ENCODE results near the gene KCND2. TPM values are rescaled to one million over a fixed set of nuclear protein-coding genes. Genes with fewer than 3 reads are reported as not detected.

Gene KCND2
- total RNA-seq, 1 donor from 2014 or later = 2.9 TPM

GRCh38 chr7:120344276-120344675 is 71.3 kb downstream of the KCND2 start:
- Histone ChIP-seq H3K4me2 (no peak overlapping the region), H3K36me3 (no peaks in the 10 kb centered on the region), H3K27ac (no peak overlapping the region), H3K4me1 (no peaks in the 10 kb centered on the region), H3K9ac (no peak overlapping the region), H3F3A (ENCODE audit: low read depth) (no peaks in the 10 kb centered on the region), H2AFZ (replicated peaks) (no peak overlapping the region), H4K20me1 (ENCODE audit: low read depth) (no peaks in the 10 kb centered on the region), H3K79me2 (ENCODE audit: low read depth) (no peaks in the 10 kb centered on the region), H3K9me3 (ENCODE audit: low read depth) (no peaks in the 10 kb centered on the region), H3K27me3 (no peaks in the 10 kb centered on the region), H3K4me3 (no peak overlapping the region)
- H3K36me3 Mint-ChIP-seq = no peaks in the 10 kb centered on the region
- H3K27ac Mint-ChIP-seq = no peak overlapping the region
- no peak overlapping the region for H3K4me3 Mint-ChIP-seq
- DNase-seq (ENCODE audit: low spot score) = no peak
- TF ChIP-seq EZH2 (IDR thresholded peaks at IDR 0.05) (no peak), EZH2phosphoT487 (IDR thresholded peaks at IDR 0.05) (no peak)
- TF ChIP-seq, protein P1, sequence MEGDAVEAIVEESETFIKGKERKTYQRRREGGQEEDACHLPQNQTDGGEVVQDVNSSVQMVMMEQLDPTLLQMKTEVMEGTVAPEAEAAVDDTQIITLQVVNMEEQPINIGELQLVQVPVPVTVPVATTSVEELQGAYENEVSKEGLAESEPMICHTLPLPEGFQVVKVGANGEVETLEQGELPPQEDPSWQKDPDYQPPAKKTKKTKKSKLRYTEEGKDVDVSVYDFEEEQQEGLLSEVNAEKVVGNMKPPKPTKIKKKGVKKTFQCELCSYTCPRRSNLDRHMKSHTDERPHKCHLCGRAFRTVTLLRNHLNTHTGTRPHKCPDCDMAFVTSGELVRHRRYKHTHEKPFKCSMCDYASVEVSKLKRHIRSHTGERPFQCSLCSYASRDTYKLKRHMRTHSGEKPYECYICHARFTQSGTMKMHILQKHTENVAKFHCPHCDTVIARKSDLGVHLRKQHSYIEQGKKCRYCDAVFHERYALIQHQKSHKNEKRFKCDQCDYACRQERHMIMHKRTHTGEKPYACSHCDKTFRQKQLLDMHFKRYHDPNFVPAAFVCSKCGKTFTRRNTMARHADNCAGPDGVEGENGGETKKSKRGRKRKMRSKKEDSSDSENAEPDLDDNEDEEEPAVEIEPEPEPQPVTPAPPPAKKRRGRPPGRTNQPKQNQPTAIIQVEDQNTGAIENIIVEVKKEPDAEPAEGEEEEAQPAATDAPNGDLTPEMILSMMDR (IDR thresholded peaks at IDR 0.05) = no peak
- no peaks in the 10 kb centered on the region for H3K4me1 Mint-ChIP-seq
- H3K9me3 Mint-ChIP-seq = no peaks in the 10 kb centered on the region
- no peaks in the 10 kb centered on the region for H3K27me3 Mint-ChIP-seq (ENCODE audit: insufficient read depth, low read depth)

DNA sequence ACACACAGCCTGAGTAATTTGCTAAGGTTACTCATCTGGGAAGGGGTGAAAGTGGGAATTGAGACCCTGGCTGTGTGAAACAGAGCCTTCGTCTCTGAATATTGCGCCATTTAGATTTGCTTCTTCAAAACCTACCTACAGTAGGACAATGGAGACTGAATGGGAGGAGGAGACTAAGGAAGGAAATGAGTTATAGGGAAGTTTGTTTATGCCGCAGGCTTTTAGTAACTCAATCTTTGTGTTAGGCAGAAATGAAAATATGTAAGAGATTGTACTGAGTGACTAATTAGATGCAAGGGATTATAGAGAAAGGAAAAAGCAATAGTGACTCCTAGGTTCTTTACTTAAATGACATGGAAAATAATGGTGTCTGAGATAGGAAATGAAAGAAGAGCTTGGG is 80.2 kb downstream of the KCND2 start:
- H3K4me1 ChIP-seq = no peaks in the 10 kb centered on the region
- Mint-ChIP-seq H3K36me3 (no peaks in the 10 kb centered on the region), H3K27ac (no peak overlapping the region), H3K4me3 (no peak overlapping the region), H3K27me3 (ENCODE audit: insufficient read depth, low read depth) (no peaks in the 10 kb centered on the region), H3K4me1 (peaks cover 4% of the 10 kb centered on the region), H3K9me3 (no peaks in the 10 kb centered on the region)
- no peaks in the 10 kb centered on the region for H4K20me1 ChIP-seq (ENCODE audit: low read depth)
- H3K36me3 ChIP-seq = no peaks in the 10 kb centered on the region
- DNase-seq (ENCODE audit: low spot score) = no peak
- H3K27me3 ChIP-seq = no peaks in the 10 kb centered on the region
- no peaks in the 10 kb centered on the region for H3F3A ChIP-seq (ENCODE audit: low read depth)
- no peaks in the 10 kb centered on the region for H3K79me2 ChIP-seq (ENCODE audit: low read depth)
- H3K27ac ChIP-seq = no peak overlapping the region
- TF ChIP-seq EZH2 (IDR thresholded peaks at IDR 0.05) = no peak
- H3K9ac ChIP-seq = no peak overlapping the region
- no peak overlapping the region for H3K4me3 ChIP-seq
- H3K4me2 ChIP-seq = no peak overlapping the region
- H3K9me3 ChIP-seq (ENCODE audit: low read depth) = no peaks in the 10 kb centered on the region
- no peak overlapping the region for H2AFZ ChIP-seq (replicated peaks)

GRCh38 chr7:120360918-120361317 is 87.9 kb downstream of the KCND2 start:
- H3K4me2 ChIP-seq = no peak overlapping the region
- DNase-seq (ENCODE audit: low spot score) = no peak
- H4K20me1 ChIP-seq (ENCODE audit: low read depth) = no peaks in the 10 kb centered on the region
- Mint-ChIP-seq H3K36me3 (no peaks in the 10 kb centered on the region), H3K27ac (no peak overlapping the region), H3K27me3 (ENCODE audit: insufficient read depth, low read depth) (no peaks in the 10 kb centered on the region), H3K9me3 (no peaks in the 10 kb centered on the region), H3K4me3 (no peak overlapping the region), H3K4me1 (peaks cover 4% of the 10 kb centered on the region)
- no peaks in the 10 kb centered on the region for H3F3A ChIP-seq (ENCODE audit: low read depth)
- H2AFZ ChIP-seq (replicated peaks) = no peak overlapping the region
- H3K9me3 ChIP-seq (ENCODE audit: low read depth) = no peaks in the 10 kb centered on the region
- no peak overlapping the region for H3K4me3 ChIP-seq
- no peak overlapping the region for H3K27ac ChIP-seq
- TF ChIP-seq EZH2phosphoT487 (IDR thresholded peaks at IDR 0.05) = no peak
- TF ChIP-seq, protein P1 (IDR thresholded peaks at IDR 0.05) = no peak
- TF ChIP-seq EZH2 (IDR thresholded peaks at IDR 0.05) = no peak
- no peaks in the 10 kb centered on the region for H3K79me2 ChIP-seq (ENCODE audit: low read depth)
- no peak overlapping the region for H3K9ac ChIP-seq
- H3K27me3 ChIP-seq = no peaks in the 10 kb centered on the region
- no peaks in the 10 kb centered on the region for H3K36me3 ChIP-seq
- no peaks in the 10 kb centered on the region for H3K4me1 ChIP-seq

DNA sequence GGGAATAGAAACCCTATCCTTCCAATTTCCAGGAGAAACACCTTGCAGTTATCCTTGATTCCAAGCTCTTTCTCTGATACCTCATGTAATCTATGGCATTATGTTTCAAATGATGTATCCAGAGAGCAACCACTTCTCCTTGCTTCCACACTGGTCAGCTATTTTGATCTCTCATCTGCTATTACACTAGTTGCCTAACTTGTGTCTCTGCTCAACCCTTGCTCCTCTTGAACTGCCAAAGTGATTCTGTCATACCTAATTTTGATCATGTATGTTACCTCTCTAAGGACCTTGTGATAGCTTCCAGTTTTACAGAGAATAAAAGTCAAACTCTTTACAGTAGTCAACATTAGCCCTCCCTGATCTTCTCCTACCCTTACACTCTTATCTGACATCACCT is 90.4 kb downstream of the KCND2 start:
- Histone ChIP-seq H3K79me2 (ENCODE audit: low read depth) (no peaks in the 10 kb centered on the region), H3K9ac (no peak overlapping the region), H3K9me3 (ENCODE audit: low read depth) (no peaks in the 10 kb centered on the region), H3K4me1 (no peaks in the 10 kb centered on the region), H3K27ac (no peak overlapping the region), H3F3A (ENCODE audit: low read depth) (no peaks in the 10 kb centered on the region), H3K36me3 (no peaks in the 10 kb centered on the region), H3K27me3 (no peaks in the 10 kb centered on the region), H3K4me3 (no peak overlapping the region), H2AFZ (replicated peaks) (no peak overlapping the region), H4K20me1 (ENCODE audit: low read depth) (no peaks in the 10 kb centered on the region), H3K4me2 (no peak overlapping the region)
- Mint-ChIP-seq H3K27me3 (ENCODE audit: insufficient read depth, low read depth) (no peaks in the 10 kb centered on the region), H3K4me3 (no peak overlapping the region), H3K9me3 (no peaks in the 10 kb centered on the region), H3K36me3 (no peaks in the 10 kb centered on the region), H3K27ac (no peak overlapping the region), H3K4me1 (no peaks in the 10 kb centered on the region)
- TF ChIP-seq EZH2 (IDR thresholded peaks at IDR 0.05) (no peak), EZH2phosphoT487 (IDR thresholded peaks at IDR 0.05) (no peak)
- TF ChIP-seq, protein P1 (IDR thresholded peaks at IDR 0.05) = no peak
- DNase-seq (ENCODE audit: low spot score) = no peak
